Measurements from ENCODE around the gene SPACA6. TPM values are rescaled to one million over a fixed set of nuclear protein-coding genes. Genes with fewer than 3 reads are reported as not detected.

SPACA6 gene
- total and polyA plus RNA-seq, 2 experiments from 2014 or later: 5.1 to 11.5 TPM

DNA sequence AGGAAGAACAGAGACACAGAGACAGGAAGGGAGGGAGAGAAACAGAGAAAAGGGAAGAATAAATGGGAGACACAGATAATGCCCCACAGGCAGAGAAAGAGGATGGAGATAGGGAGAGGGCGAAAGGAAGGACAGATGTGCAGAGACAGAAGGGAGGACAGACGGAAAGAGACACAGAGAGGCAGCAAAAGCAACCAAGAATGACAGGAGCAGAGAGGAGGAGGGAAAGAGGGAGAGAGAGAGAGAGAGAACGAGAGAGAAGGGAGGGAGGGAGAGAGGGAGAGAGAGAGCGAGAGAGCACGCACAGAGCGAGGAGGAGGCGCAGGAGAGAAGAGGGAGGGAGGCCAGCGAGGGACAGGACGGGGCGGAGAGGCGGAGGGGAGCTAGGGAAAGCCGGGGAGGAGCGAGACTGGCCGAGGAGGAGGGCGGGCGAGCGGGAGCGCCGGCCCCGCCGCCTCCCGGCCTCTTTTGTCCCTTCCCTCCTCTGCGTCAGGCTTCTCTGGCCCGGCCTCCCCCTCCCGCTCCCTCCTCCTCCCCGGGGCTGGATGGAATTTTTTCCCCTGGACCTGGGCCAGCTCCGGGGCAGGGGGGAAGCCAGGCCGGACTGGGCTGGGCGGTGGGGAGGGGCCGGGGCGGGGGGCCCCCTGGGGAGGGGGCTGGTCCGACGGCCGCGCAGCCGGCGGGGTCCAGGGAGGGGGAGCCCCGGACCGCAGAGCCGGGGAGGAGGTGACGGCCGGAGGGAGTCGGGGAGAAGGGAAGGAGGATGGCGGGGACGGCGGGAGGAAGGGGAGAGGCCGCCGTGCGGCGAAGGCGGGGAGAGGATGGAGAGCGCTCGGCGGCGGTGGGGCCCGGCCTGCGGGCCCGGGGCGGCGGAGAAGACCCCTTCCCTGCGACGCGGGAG lies 4.2 kb upstream of the SPACA6 start:
- Histone ChIP-seq H3K36me3 (ENCODE audit: insufficient read depth) (no peaks in the 10 kb centered on the region; the same call in 1 of the 2 replicates), H3K27ac (ENCODE audit: low read depth) (peak overlapping the region; percentile 76; the same call in 1 of the 2 replicates), H3K4me1 (ENCODE audit: insufficient read depth) (peaks cover 23% of the 10 kb centered on the region), H3F3A (replicated peaks; ENCODE audit: low read depth) (0 out of 2 replicates have a peak, but pooled peaks cover 9% of the 10 kb centered on the region), H3K79me2 (replicated peaks; ENCODE audit: insufficient read depth) (peaks cover 16% of the 10 kb centered on the region; the same call in 1 of the 2 replicates), H3K9me2 (ENCODE audit: insufficient read depth) (peaks cover 3% of the 10 kb centered on the region), H2AFZ (peak overlapping the region; percentile 99), H4K20me1 (replicated peaks; ENCODE audit: insufficient read depth) (no peaks in the 10 kb centered on the region; the same call in 1 of the 2 replicates), H3K4me2 (peak overlapping the region; percentile 98), H3K4me3 (peak overlapping the region; percentile 76), H3K27me3 (ENCODE audit: insufficient read depth) (no peaks in the 10 kb centered on the region)
- peak; percentile 83 for DNase-seq (ENCODE audit: low spot score)
- ATAC-seq: peak; percentile 36
- Mint-ChIP-seq H3K27me3 (ENCODE audit: insufficient read depth, low read depth, poor library complexity) (peaks cover 19% of the 10 kb centered on the region), H3K36me3 (ENCODE audit: low read depth) (peaks cover 13% of the 10 kb centered on the region), H3K9me3 (peaks cover 36% of the 10 kb centered on the region), H3K27ac (no peak overlapping the region), H3K4me3 (peak overlapping the region; percentile 86), H3K4me1 (peaks cover 40% of the 10 kb centered on the region)
- TF ChIP-seq EZH2phosphoT487 (IDR thresholded peaks at IDR 0.05; ENCODE audit: unreplicated experiment) (no peak), STAT1 (IDR thresholded peaks at IDR 0.05; ENCODE audit: unreplicated experiment) (no peak), ETS1 (IDR thresholded peaks at IDR 0.05) (no peak), CTCF (conservative IDR thresholded peaks at IDR 0.05; ENCODE audit: low read depth in 2 of 2) (no peak), ZNF331 (CRISPR knock-in tag; IDR thresholded peaks at IDR 0.05; ENCODE audit: low read depth) (no peak), ZNF114 (CRISPR knock-in tag; IDR thresholded peaks at IDR 0.05) (no peak), CREB1 (CRISPR knock-in tag; IDR thresholded peaks at IDR 0.05; ENCODE audit: low read depth) (no peak), ZNF462 (CRISPR knock-in tag; IDR thresholded peaks at IDR 0.05) (no peak), REST (IDR thresholded peaks at IDR 0.05; ENCODE audit: unreplicated experiment) (no peak), EZH2 (IDR thresholded peaks at IDR 0.05; ENCODE audit: low read depth, unreplicated experiment) (no peak), NANOG (IDR thresholded peaks at IDR 0.05; ENCODE audit: borderline replicate concordance) (no peak), JUNB (IDR thresholded peaks at IDR 0.05; ENCODE audit: unreplicated experiment) (no peak), POLR2AphosphoS5 (IDR thresholded peaks at IDR 0.05; ENCODE audit: low read depth) (no peak)
